NCI-H345 treated with DMSO at 0.1 percent for 48 hours (cell line): ENCODE results near the gene MRPL55.
A peak's percentile ranks its signal among the peaks of the same experiment; 100 is the strongest.

Experiments used
- DNase-seq: peaks from one replicate; lab custom pipeline; 2025; ENCODE audit not compliant: unreplicated experiment; lab: John Stamatoyannopoulos, UW

MRPL55 gene

DNA sequence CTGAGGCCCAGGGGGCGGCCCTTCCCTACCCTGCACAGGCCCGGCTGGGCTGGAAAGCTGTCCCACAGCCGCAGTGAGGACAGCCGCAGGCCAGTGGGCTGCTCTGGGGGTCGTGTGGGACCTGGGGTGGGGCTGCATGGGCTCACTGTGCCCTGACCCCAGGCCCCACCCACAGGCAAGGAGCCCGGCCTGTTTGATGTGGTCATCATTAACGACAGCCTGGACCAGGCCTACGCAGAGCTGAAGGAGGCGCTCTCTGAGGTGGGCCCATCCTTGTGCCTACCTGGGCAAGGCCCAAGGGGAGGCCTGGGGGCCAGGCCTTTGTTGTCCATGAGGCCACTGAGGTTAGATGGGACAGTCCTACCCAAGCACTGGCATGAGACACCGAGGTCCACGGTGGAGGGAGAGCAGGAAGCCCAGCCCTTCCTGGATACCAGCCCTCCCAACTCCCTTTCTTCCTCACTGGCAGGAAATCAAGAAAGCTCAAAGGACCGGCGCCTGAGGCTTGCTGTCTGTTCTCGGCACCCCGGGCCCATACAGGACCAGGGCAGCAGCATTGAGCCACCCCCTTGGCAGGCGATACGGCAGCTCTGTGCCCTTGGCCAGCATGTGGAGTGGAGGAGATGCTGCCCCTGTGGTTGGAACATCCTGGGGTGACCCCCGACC lies 39.2 kb upstream of the MRPL55 start:
- DNase-seq = no peak

- no peak for DNase-seq
These were observed 38.7 kb upstream of the MRPL55 start for GRCh38 chr1:228147768-228148167.

DNA sequence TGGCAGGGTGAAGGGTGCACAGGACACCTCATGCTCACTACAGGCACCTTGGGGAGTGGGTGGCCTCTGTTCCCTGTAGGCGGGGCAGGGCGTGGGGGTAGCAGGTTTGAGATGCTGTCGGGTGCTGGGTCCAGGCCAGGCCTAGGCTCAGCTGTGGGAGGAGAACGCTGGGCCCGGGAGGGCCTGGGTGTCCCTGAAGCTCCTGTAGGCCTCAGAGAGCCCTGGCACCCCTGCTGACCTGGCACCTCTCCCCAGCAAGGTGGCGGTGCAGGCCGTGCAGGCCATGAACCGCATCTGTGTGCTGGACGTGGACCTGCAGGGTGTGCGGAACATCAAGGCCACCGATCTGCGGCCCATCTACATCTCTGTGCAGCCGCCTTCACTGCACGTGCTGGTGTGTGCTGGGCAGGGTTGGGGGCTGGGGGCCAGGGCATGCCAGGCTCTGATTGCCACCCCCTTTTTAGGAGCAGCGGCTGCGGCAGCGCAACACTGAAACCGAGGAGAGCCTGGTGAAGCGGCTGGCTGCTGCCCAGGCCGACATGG lies 38.1 kb upstream of the MRPL55 start:
- no peak for DNase-seq

DNA sequence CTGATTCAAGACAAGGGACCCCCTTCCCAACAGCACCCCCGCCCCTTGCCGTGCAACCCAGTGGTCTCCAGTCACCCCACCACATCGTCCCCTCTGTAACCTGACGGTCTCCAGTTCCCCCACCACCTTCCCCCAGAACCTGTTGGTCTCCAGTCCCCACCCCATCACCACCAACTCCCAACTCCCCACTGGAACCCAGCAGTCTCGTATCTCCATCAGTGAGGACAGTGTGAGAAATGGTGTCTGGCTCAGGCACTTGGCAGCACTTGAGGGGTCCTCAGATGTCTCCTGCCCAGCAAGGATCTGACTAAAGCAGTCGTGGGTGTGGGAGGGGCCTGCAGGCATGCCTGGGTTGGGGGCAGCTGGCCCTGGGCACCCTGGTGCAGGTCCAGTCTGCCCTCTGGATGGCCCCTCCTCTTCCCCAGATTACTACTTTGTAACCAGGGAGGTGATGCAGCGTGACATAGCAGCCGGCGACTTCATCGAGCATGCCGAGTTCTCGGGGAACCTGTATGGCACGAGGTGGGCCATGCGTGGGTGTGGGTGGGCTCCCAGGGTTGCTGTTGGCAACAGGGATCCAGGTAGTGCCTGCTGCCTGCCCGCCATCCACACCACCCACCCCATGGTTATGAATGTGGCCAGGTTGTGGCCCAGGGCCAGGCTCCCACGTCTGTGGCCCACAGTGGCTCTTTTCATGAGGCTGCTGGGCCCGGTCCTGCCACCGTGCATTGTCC lies 37.5 kb upstream of the MRPL55 start:
- DNase-seq = no peak

DNA sequence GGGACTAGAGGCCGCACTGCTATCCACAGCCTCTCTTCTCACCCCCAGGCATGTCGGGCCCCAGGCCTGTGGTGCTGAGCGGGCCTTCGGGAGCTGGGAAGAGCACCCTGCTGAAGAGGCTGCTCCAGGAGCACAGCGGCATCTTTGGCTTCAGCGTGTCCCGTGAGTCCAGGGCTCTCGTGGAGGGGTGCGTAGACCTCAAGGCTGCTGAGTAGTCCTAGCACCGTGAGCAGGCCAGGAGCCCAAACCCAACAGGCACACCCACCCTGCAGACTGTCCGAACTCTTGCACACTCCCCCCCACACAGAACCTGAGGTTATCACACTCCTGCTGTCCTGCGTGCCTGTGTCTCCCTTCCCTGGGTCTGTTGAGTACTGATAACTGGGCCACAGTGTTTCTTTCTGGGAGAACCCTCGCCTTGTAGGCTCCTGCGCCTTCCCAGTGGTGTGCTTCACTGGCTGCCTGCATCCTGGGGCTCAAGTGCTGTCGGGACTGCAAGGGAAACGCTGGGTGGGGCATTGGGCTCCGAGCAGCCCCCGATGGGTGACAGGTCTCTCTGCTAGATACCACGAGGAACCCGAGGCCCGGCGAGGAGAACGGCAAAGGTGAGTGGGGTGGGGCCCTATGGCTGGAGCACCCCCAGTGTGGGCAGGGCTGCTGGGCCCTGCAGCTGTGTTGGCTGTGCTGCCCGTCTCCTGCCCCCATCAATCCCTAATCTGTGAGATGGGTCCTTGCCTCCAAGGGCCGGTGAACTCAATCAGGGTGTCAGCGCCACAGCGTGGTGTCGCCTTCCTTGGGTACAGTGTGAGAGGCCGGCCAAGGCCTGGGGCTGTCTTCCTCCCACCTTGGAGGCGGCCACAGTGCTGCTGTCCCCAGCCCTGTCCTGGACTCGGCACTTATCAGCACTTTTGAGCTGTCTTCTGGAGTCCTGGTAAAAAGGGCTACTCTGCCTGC lies 36.6 kb upstream of the MRPL55 start:
- no peak for DNase-seq

GRCh38 chr1:228144993-228145343 lies 35.9 kb upstream of the MRPL55 start:
- DNase-seq = no peak

DNA sequence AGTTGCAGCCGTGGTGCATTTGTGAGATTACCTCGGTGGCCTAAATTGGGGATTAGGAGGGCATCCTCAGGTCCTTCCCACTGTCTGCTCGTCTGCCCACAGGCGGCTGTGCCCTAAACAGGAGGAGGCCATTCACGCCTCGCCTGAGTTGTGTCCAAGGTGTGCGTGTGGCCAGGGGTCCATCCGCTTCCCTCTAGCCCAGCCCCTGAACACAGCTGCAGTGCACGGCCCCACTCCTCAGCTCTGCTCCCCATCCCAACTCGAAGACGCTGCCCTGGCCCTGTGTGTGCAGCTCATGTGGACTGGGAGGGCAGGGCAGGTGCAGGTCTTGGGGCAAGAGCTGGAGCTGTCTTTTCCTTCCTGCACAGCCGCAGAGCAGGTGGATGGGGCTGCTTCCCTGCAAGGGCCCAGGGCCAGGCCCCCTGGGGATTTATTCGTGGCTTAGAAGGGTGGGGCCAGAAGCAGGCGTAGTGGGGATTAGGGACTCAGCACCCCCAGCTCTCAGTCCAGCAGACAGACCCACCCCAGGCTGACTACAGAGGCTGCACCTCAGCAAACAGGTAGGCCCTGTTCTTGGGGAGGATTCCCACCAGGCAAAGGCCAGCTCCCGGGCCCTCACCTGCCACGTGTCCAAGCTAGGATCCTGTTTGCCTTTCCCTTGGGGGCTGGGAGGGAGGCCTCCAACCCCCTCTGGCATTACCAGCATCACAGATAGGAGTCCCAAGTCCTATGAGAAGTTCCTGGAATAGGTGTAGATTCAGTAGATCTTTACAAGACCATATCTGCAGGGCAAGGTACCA lies 35.3 kb upstream of the MRPL55 start:
- DNase-seq = no peak

DNA sequence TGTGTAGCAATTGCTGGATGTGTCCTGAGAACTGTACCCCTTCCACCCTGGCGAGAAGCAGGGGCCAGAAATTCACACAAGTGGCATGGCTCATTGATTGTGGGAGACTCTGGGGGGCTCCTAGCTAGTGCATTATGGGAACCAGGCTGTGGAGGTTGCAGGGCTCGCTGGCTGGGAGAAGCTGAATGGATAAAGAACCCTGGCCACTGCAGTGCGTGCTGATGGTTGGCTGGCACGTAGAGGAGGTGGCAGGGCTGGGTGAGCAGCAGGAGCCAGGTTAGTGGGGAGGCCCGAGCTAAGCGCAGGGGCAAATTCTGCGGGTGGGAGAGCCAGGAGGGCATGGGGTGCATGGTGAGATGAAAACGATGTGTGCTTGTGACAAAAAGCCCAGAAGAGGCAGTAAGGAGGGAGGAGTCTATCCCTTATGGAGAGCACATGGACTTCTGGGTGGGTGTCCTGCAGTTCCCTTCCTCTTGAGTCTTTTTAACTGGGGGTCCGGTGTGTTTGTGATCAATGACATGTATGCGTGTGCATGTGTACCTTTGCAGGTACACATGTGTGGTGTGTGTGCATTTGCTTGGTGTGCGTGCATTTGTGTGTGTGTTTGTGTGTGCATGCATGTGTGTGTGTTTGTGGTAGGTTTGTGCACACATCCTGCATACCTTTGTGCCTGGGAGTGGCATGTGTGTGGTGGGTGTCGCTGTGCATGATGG lies 34.5 kb upstream of the MRPL55 start:
- no peak for DNase-seq

- no peak for DNase-seq
These were observed 33.6 kb upstream of the MRPL55 start for GRCh38 chr1:228142701-228143136.

DNA sequence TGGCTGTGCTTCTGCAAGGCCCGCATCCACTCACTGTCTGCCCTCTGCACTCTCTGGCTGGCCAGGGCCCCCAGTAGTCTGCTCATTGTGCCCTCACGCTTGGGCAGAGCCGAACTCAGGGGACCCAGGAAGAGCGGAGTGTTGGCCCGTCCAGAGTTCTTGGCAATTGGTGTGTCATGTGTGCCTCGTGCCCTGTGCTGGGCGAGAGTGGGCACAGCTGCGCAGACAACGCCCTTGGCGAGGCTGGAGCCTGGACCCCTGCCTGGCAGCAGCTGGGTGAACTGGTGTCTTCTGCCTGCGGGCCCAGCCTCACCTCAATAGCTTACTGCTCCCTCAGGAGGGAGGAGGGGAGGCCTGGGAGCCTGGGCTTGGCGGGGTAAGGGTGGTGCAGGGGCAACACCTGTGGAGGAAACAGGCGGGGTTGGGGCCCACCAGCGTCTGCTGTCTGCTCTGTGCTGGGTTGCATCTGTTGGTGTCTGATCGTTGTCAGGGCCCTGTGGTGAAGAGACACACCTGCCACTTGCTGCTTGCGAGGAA lies 33.1 kb upstream of the MRPL55 start:
- DNase-seq = no peak

GRCh38 chr1:228141226-228142044 lies 32.3 kb upstream of the MRPL55 start:
- DNase-seq = no peak

DNA sequence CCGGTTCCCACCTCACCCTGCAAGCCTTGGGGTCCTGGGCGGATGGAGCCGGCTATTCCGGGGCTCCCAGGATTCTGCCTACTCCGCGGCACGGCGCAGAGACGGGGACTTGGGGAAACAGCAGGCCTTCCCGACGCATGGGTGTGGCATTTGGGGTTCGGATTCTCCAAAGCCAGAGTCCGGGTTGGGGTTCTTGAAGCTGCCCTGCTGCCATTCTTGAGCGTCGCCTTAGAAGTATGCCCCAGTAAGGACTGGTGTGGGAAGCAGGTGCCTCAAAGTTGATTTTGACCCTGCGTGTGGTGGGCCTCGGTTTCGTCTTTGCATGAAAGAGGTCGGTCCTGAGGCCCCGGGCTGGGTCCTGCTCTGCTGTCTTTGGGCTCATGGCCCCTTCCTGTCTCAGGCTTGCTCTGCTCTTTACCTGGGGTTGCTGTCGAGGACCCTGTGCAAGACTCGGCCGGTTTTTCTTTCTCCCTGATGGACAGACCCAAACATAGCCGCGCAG lies 31.7 kb upstream of the MRPL55 start:
- no peak for DNase-seq

- DNase-seq = peak; percentile 98
These were observed 31.0 kb upstream of the MRPL55 start, which contains the start of gene GUK1 for GRCh38 chr1:228139931-228140723. Gene GUK1 (plus strand): TSS chr1:228140279. CDS start chr1:228140303, 24 bp downstream.

DNA sequence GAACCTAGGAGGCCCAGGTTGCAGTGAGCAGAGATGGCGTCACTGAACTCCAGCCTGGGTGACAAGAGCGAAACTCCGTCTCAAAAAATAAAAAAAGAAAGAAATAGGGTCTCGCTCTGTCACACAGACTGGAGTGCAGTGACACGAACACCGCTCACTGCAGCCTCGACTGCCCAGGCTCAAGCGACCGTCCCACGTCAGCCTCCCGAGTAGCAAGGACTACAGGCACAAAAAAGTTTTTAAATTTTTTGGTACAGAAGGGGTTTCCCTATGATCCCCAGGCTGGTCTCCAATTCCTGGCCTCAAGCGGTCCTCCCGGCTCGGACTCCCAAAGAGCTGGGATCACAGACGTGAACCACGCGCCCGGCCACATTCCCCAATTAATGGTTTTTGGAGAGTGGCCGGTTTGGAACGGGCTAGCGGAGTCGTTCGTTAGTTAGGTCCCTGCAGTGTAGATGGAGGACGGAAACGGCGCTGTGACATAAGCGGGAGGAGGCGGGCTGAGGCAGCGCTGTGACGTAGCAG lies 30.4 kb upstream of the MRPL55 start:
- no peak for DNase-seq

- DNase-seq = no peak
These were observed 27.8 kb upstream of the MRPL55 start for GRCh38 chr1:228136901-228137300.

GRCh38 chr1:228134591-228134990 lies 25.5 kb upstream of the MRPL55 start:
- no peak for DNase-seq

DNA sequence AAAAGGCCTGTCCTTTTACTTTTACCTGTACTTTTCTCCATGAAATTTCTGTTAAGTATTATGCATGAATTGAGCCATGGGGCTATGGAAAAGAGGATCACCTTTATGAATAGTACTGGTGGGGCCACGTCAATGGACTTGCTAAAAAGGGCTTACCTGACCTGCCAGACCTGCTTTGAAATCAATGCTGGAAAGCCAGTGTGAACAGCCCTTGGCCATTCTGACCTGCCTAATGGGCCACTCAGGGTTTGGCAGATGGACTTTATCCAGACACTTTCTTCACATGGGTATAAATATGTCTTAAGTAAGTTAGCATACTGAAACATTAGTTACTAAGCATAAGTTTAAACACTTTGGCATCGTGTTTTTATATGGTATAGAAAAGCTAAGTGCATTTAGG lies 22.7 kb upstream of the MRPL55 start:
- DNase-seq = no peak
